Stimulated activated CD4-positive, alpha-beta T cell treated with anti-CD3 and anti-CD28 coated beads, Interleukin-12 subunit alpha, Interleukin-12 subunit beta, amount 100 ng/mL, for 4 hours (primary cell): ENCODE measurements around the gene CRKL.
"Not testable (repeated sequence)": the region's sequence is repeated elsewhere in the genome, so short reads cannot be mapped to it uniquely, and the experiment has no call there.

Experiments used
- DNase-seq: peaks from one replicate; pipeline ENCODE4 v3.0.0-alpha.2; 2020

The CRKL gene

GRCh38 chr22:20967697-20968211 is 50.5 kb downstream of the CRKL start:
- no peak for DNase-seq

GRCh38 chr22:20968281-20968977 is 51.2 kb downstream of the CRKL start:
- no peak for DNase-seq

GRCh38 chr22:20970939-20971657 is 53.9 kb downstream of the CRKL start:
- DNase-seq = no peak

DNA sequence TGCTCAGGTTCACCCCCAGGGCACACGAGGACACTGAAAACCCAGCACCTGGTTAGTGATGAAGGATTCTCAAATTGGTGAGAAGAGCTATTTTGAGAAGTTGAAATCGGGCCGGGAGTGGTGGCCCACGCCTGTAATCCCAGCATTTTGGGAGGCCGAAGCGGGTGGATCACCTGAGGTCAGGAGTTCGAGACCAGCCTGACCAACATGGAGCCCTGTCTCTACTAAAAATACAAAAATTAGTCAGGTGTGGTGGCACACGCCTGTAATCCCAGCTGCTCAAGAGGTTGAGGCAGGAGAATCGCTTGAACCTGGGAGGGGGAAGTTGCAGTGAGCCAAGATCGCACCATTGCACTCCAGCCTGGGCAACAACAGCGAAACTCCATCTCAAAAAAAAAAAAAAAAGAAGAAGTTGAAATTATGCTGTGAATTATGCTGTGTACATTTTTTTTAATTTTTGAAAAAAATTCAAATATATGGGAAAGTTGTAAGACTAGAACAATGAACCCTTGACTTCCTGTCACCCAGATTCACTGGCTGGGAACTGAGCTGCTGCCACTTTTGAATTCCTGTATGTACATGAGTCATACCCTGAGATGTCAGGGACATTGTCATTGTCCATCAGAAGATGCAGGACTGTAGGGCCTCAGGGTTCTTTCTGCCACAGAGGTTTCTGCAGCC is 54.9 kb downstream of the CRKL start:
- DNase-seq = not testable (repeated sequence)

- DNase-seq = no peak
Measured at GRCh38 chr22:20972933-20973577, 55.8 kb downstream of the CRKL start.

DNA sequence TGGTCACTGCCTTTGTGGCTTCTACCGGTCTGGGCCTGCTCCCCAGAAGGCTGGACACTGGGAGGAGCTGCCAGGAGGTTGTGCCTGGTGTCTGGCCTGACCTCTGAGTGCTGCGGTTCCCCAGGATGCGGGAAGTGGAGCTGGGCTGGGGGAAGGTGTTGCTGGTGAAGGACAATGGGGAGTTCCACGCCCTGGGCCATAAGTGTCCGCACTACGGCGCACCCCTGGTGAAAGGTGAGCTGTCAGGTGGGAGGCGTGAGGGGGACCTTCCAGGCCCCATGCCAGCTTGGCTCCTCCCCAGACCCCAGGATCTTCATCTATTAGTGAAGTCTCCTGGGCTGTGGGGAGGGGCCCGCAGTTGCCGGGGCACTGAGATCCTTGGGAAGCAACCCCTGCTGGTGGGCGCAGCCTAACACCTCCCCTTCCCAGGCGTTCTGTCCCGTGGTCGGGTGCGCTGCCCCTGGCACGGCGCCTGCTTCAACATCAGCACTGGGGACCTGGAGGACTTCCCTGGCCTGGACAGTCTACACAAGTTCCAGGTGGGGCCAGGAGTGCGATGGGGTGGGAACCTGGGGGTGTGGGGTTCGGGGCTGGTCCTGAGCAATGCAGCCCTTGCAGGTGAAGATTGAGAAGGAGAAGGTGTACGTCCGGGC is 56.6 kb downstream of the CRKL start:
- no peak for DNase-seq

- no peak for DNase-seq
Measured at GRCh38 chr22:20974336-20974955, 57.2 kb downstream of the CRKL start.

- no peak for DNase-seq
Measured at GRCh38 chr22:20975541-20976290, 58.5 kb downstream of the CRKL start.

DNA sequence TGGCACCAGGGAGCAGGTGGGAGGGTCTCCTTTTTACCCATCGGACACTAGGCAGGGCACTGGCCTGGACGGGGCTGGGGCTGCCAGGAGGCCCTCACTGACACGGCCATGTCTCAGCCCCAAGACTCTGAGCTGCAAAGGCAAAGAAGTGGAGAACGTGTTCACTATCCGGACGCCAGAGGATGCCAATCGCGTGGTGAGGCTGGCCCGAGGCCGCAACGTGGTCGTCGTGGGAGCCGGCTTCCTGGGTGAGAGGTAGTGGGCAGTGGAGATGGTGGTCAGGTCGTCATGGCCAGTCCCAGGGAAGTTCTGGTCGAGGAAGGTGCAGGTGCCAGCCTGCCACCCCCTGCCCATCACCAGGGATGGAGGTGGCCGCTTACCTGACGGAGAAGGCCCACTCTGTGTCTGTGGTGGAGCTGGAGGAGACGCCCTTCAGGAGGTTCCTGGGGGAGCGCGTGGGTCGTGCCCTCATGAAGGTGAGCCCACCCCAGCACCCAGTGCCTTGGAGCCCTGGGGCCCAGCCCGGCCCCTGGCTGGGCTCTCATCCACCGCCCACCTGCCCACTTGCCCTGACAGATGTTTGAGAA is 59.2 kb downstream of the CRKL start:
- no peak for DNase-seq

DNA sequence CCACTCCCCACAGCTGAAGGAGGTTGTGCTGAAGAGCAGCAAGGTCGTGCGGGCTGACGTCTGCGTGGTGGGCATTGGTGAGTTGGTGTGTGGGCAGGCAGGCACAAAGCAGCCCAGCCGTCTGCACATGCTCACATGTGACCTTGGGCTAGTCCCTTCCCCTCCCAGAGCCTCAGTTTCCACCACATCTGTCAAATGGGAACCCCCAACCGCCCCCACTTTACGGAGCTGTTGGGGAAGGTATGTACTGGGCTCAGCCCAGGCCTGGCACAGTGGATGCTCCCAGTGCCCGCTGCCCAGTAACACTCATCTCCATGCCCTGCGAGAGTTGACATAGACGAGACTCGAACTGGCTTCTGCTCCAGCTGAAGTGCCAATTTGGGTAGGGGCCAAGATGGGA is 59.8 kb downstream of the CRKL start:
- DNase-seq = no peak

GRCh38 chr22:20977516-20978170 is 60.4 kb downstream of the CRKL start:
- DNase-seq = no peak

DNA sequence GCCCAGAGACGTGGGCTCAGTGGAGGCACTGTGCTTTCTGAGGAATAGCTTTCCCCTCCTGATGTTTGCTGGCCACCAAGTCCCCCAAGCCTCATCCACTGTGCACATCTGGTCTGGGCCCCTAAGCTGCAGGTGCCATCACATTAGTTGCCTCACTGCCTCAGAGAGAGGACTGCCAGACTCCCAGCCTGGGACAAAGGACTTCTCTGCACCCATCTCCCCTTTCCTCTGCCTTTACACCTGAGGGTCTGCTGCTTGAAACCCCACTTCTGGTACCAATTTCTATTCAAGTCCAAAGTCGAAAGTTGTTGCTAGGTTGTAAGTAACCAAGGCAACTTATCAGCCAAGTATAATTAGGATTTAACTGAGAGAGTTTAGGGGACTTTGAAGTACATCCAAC is 61.2 kb downstream of the CRKL start:
- no peak for DNase-seq

DNA sequence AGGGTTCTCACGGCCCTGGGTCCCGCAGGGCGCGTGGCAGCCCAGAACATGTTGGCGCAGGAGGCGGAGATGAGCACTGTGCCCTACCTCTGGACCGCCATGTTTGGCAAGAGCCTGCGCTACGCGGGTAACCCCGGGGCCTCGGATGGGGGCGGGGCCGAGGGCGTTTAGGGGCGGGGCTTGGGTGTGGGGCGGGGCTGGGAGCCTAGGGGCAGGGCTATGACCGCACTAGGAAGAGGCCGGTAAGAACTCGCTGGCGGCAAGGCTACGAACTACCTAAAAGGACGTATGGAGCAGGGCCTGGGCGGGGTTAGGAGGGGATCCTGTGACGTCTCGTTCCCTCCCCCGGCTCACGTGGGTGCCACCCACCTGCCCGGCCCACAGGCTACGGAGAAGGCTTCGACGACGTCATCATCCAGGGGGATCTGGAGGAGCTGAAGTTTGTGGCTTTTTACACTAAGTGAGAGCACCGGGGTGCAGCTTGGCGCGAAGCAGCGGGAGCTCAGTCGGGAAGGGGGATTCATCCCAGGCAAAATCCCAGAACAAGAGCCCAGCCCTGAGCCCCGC is 62.1 kb downstream of the CRKL start:
- peak; percentile 60 for DNase-seq

DNA sequence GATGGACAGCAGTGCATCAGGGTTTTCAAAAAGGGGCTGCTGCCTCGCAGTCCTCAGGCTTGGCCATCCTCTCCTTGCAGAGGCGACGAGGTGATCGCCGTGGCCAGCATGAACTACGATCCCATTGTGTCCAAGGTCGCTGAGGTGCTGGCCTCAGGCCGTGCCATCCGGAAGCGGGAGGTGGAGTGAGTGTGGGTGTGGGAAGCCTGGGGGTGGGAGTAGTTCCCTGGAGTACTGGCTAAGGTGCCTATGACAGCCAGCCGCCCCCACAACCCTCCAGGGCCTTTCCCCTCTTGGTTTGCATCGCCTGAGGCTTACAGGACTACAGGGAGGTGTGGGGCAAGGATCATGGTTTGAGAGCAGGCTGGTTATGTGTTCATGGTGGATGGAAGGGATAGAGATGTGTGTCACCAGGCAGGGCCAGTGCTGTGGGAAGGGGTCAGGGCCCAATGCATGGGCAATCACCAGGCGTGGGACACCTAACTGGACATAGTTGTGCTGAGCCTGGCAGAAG is 62.8 kb downstream of the CRKL start:
- DNase-seq = no peak

DNA sequence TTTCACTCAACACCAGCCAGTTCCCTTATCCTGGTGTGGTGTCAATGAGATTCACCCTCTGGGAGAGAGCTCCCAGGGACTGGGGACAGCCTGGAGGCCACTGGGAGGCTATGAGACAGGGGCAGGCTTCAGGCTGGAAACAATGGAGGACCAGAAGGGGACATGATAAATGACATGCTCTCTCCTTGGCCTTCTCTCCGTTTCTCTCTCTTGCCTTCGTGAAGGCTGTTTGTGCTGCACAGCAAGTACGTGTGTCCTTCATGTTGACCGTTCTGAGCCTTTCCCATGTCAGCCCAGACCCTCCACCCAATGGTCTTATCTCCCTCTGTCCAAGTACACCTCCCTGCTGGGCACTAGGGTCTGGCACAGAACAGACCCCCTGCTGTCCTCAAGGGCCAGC is 63.3 kb downstream of the CRKL start:
- DNase-seq = no peak

DNA sequence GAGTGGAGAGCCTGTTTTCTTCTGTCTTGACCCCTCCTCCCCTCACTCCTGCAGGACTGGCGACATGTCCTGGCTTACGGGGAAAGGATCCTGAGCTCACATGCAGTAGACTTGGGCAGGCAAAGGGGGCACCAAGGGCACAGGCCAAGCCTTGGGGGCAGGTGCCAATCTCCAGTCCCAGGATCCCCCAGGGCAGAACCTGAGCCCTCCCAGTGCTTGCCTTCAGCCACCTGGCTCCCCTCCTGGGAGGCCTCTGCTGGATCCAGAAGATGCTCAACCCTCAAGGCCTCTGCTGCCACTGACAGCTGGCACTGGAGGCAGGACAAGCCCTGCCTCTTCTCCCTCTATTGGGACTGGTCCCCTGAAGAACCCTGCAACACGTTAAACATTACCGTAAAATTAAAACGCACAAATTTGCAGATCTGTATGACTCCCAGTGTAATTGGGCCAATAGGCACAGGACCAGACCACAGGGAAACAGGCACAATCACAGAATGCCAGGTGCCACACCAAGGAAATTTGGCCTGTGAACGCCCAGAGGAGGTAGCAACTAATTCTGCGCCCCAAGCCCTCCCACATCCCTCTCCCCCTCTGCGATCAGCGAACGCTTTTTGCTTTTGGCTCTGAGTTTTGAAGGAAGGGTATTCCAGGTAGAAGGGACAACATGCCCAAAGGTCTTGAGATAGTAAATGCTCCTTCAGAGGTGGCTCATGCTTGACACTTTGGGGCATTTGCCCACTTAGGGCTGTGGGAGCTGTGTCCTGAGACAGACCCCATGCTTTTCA is 63.9 kb downstream of the CRKL start:
- DNase-seq = no peak

DNA sequence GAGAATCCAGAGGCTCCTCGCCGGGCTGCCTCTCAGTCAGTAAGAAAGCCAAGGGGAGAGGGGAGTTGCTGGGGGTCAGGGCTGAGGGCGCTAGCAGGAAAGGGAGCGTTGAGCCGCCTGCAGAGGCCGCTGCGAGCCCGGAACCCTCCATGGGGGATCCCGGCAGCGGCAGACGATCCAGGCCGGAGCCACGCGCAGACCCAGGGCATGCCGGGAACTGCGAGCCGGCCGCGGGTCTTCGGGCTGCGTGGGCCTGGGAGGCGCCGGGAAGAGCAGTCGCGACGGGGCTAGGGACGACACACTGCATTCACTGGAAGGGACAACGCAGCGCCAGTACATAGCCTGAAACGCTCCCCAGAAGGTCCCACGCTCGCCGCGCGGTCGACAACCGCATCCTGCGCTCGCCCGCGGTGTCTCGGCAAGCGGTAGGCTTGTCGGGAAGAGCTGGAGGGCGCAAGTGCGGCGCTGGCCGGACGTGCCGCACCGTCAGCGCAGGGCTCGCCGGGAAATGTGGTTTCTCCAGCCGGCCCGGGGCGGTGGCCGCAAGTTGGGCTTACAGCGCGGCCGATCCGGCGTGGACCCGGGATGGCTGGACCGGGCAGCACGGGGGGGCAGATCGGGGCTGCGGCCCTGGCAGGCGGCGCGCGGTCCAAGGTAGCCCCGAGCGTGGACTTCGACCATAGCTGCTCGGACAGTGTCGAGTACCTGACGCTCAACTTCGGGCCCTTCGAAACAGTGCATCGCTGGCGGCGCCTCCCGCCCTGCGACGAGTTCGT is 64.8 kb downstream of the CRKL start, which contains the start of gene LZTR1:
Gene LZTR1 (plus strand): TSS at position 511 of the 776 bp plus-strand sequence. CDS start 75 bp downstream, at position 586.
- peak; percentile 72 for DNase-seq

- DNase-seq = no peak
Measured at GRCh38 chr22:20982563-20982882, 65.3 kb downstream of the CRKL start.
